GF-D8 (cell line): ENCODE results near the gene MAGI2.
A peak's percentile ranks its signal among the peaks of the same experiment; 100 is the strongest.

Experiments
- DNase-seq: peaks from one replicate; lab custom pipeline; 2025; lab: John Stamatoyannopoulos, UW

Gene MAGI2

DNA sequence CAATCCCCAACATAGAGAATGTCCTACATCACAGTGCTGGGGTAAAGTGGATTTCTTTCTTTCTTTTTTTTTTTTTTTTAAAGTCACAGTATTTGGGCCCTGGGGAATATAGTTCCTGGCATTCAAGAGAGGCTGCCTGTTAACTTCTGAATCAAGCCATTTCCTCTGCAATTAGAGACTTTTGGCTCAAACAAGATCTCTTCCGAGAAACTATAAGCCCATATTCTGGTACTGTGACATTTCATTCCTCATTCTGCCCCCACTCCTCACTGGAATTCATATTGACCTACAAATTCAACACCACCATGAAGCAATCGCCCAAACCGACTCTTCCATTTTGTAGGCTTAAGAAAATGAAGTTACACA, 1467.5 kb downstream of the MAGI2 start:
- no peak for DNase-seq

DNA sequence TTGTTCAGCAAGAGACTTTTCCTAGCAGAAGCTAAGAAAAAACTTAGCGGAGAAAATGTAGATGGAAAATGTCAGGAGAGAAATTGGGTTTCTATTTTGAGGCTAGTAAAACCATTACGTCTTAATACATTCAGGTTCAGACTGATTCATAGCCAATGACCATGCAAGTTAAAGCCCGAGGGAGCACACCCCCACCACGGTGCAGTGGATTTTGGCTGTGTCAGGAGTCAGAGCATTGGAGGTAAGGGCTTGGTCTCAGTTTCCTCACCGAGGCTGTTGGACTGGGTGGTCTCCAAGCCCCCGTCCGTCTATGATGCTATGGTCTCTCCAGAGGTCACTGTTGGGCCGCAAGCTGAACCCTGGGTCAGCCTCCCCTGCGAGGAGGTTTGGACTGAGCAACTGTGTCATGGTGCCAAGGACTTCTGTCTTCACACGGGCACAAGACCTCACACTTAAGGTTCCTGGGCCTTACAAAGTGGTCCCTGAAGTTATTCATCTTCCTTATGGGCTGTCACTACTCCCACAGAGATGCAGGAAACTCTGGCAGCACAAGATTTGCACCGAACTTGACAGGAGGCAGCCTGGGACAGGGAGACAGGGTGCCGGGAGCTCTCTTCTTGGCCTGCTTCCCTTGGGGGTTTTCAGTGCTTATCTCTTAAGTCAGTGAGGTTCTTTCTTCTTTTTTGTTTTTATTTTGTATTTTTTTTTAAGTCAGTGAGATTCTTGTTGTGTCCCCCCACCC, 1468.1 kb downstream of the MAGI2 start:
- no peak for DNase-seq

DNA sequence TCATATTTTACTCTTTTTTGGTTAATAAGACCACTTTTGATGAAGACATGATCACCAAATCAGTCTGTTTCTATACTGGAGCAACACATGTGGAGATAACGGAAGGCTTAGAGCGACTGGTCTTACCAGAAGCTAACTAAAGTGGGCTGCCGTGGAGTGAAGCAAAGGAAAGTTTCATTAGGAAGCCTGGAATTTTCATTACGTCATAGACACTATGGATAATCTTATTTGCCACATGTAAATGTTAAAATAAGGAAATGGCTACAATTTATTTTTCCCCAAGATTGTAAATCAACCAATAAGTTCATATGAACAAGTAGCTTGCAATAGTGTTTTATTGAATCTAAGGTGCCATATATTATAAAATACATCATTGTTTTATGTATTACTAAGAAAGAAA, 1469.5 kb downstream of the MAGI2 start:
- DNase-seq = no peak

DNA sequence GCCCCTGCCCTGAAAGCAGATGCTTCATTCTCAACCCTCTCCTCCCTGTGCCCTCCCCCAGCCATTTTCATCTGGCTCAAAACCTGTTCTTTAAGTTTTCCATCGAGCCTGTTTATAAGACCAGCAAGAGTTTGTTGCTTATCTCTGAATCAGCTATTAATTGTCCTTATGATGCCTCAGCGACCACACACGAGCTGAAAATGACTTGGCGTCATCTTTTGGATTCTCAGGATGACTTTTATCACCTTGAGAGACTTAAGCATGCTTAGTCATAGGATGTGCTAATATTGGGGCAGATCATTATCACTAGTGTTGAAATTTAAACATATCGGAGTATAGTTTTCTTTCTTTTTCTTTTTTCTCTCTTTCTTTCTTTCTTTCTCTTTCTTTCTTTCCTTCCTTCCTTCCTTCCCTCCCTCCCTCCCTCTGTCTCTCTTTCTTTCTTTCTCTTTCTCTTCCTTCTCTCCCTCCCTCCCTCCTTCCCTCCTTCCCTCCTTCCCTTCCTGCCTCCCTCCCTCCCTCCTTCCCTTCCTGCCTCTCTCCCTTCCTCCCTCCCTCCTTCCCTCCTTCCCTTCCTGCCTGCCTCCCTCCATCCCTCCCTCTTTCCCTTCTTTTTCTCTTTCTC, 1470.4 kb downstream of the MAGI2 start:
- DNase-seq = no peak

DNA sequence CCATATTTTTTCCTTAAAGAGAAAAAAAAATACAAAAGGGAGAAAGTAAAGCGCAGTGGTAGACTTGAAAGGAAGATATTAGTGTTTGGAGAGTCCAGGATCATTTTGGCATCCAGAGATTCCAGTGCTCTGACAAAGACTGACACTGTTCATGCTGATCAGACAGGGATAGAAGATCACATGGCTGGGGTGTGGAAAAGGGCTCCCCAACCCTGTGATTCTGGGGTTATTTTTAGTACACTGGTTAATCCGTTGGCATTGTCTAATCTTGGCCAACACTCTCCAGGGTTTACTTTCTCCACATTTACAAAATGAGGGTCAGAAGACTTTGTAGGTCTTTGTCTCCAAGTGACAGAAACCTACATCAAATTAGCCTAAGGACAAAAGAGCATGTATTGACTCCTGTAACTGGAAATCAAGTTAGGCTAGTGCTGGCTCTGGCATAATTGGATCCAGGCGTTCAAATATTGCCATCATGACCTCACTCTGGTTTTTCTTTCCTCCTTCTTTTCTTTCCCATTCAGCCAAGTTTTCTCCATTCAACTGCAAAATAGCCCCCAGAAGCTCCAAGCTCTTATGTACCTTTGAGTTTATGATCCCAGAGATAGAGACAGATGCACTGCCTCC, 1473.3 kb downstream of the MAGI2 start:
- DNase-seq = no peak

DNA sequence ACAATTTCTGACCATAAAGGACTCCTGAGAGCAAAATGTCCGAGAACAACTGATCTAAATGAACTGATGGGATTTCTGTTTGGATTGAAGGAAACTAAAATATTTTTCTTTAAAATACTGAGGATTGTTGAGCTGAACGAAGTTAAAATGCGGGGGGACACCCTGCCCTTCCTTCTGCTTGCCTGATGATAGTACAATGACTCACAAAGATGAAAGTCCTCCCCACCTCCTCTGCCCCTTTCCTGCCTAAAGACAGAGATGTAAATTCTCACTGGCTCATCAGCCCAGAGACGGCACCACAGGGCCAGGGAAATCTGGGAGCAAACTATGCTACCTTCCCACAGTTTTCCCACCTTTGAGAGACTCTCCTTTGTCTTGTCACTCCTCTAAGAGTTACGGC, 1474.2 kb downstream of the MAGI2 start:
- no peak for DNase-seq

DNA sequence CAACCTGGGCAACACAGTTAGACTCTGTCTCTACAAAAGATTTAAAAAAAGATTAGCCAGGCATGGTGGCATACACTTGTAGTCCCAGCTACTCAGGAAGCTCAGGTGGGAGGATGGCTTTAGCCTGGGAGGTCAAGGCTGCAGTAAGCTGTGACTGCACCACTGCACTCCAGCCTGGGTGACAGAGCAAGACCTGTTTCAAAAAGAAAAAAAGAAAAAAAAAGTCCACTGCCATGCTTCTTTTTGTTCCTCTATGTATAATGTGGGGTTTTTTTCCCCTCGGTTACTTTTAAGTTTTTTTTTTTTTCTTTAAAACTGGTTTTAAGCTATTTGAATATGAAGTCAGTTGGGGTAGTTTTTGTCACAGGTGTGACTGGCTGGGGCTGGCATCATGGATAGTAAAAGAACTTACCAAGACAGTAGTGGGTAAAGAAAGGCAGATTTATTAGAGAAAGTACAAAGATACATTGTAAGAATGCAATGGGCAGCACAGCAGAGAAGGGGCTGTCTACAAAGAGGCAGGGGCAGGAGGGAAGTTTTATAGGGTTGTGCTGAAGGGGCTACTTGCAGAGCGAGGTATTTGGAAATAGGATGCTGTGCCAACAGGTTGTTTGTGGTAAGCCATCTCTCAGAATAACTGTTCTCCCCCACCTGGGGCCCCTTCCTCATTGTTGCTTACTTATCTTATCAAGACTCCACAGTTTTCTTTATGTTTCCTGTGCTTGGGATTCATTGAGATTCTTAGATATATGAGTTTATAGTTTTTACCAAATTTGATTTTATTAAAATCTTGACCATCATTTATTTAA, 1477.6 kb downstream of the MAGI2 start:
- DNase-seq = peak; percentile 71

DNA sequence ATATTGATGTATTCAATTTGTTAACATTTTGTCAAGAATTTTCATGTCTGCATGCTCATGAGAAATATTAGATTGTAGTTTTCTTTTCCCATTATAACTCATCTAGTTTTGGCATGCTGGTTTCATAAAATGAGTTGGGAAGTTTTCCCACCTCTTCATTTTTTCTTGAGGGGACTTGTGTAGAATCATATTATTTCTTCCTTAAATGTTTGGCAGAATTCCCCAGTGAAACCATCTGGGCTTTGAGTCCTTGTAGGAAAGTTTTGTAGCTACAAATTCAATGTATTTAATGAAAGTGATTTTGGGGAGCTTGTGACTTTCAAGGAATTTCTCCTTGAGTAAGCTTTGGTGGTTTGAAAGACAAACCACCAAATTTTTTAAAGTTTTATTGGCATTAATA, 1481.7 kb downstream of the MAGI2 start:
- DNase-seq = no peak

DNA sequence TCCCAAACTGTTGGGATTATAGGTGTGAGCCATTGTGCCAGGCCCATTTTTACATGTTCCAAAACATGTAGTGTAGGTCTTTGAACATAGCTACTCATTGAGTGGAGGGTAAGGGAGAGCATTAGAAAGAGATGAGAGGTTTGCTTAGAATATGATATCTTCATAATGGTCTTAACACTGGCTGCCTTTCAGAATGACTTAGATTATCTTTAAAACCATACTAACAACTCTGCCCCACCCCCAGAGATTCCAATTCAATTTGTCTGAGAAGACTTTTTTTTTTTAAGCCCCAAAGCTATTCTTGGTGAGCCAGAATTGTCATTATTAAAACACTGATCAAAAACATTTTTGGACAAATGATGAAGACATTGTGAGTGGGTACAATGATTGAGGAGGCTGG, 1486.0 kb downstream of the MAGI2 start:
- DNase-seq = no peak
